Prostate gland (tissue), 2 donors: Measurements from ENCODE around the gene FBXW7.

Experiments used
- CTCF ChIP-seq, 4 experiments: fragments of 200-600 bp in 2 of 4; fragments of 450-650 bp in 2 of 4; sonication (generic) in 2 of 4; IDR thresholded peaks; 1 replicate in 3 of 4; 2 replicates in 1 of 4; pipeline ENCODE4 v1.5.1; 2016 to 2019; ENCODE audit warnings: antibody characterized with exemption in 4 of 4, mild to moderate bottlenecking in 2 of 4, moderate library complexity in 2 of 4
- POLR2A ChIP-seq: fragments of 450-650 bp; IDR thresholded peaks from one replicate; pipeline ENCODE4 v1.6.1; 2016; ENCODE audit warnings: antibody characterized with exemption, mild to moderate bottlenecking
- POLR2AphosphoS5 ChIP-seq: sonication (generic); formaldehyde crosslinking; IDR thresholded peaks from one replicate; pipeline ENCODE4 v1.6.1; 2017; ENCODE audit warnings: antibody characterized with exemption

DNA sequence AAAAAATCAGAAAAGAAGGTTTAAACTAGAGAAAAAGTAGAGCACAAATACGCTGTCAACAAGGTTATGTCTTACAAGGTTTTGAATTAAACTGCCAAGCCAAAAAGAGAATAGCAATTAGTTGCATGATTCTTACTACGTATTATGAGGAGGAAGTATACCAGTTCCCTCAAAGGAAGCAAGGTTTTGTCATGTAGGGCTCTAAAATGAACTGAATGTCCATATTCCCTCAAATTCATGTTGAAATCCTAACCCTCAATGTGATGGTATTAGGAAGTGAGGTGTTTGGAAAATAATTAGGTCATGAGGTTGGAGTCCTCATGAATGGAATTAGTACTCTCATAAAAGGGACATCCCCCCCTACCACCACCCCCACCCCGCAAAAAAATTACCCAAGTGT is 201.0 kb downstream of the FBXW7 start:
- no peak for TF ChIP-seq POLR2A
- no peak for TF ChIP-seq POLR2AphosphoS5
- TF ChIP-seq CTCF (IDR thresholded peaks at IDR 0.05): no peak
